Stimulated activated naive CD4-positive, alpha-beta T cell treated with Interleukin-2 at 50 U/mL for 16 hours (primary cell): ENCODE measurements around the gene KAT6B.

ENCODE experiments used
- DNase-seq: peaks from one replicate; lab custom pipeline; 2025; lab: John Stamatoyannopoulos, UW

Gene KAT6B

DNA sequence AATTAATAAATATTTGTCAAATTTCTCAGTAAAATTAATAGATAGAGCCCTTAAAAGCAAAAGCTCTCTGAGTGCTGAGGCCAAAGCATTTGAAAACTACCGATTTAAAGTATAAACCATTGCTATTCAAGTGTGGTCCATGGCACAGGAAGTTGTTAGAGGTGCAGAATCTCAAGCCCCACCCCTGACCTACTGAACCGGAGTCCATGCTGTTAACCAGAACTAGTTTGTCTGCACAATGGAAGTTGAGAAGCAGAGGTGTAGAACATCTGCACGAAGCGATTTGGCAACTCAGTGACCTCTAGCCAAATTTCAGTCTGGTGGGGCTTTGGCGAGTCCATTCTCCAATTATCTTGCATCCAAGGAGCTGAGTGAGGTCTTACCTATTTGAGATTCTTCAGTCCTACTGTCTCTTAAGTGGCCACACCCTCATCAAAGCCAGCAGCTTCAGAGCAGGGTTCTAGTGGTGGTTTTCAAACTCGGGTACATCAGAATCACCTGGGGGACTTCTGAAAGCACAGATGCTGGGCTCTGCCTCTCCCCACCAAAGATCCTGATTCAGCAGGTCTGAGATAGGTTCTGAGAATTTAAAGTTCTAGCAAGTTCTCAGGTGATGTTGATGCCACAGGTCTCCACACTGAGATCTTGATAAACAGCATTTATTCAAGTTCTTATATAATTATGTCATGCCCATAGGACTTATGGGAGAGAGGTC lies 188.3 kb downstream of the KAT6B start:
- DNase-seq, result no peak

- no peak for DNase-seq
Measured at GRCh38 chr10:75015442-75015841, 189.0 kb downstream of the KAT6B start.

GRCh38 chr10:75016325-75016724 lies 189.9 kb downstream of the KAT6B start:
- no peak for DNase-seq

DNA sequence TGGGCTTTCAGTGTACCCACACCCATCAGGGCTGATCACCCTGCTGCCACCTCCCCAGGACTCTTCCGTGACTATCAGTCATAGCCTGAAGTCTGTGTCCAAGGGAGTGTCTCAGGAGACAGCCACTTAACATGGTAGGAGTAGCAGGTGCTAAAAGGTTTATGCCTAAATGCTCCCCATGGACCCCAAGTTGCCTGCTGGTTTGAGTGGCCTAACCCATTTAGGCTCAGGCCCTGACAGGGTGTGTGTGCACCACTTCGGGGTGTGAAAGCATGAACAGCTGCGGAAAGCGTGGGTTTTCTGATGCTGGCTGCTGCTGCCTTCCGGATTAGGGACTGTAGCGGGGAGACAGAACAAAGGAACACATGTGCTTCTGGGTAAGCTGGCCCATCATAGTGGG lies 191.9 kb downstream of the KAT6B start:
- DNase-seq, result no peak

DNA sequence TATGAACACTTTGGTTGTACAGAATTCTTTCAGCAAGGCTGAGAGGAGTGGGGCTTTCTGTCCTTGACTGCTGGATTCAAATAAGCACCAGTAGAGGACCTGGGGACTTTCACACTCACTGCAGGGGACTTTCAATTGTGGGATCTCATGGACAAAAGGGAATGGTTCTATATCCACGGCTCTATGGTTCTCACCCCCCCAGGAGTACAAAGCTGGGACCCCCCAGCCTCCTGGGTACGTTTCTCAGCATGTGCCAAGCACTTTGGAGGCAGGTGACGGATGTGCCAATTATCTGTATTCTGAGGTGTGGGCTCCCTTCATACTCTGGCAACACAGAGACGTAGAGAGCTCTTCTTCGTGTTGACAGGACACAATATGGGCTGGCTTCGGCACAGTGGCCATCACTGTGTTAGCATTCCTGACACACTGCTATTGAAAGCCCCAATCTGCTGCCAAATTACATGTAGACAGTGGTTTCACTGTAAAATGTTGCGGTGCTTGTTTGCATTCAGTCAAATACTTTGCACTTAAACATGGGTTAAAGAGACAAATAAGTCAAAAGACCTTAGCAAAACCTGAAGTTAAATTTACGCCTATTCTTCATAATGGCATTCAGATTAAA lies 192.4 kb downstream of the KAT6B start:
- DNase-seq, result no peak

GRCh38 chr10:75019370-75019769 lies 193.0 kb downstream of the KAT6B start:
- no peak for DNase-seq

DNA sequence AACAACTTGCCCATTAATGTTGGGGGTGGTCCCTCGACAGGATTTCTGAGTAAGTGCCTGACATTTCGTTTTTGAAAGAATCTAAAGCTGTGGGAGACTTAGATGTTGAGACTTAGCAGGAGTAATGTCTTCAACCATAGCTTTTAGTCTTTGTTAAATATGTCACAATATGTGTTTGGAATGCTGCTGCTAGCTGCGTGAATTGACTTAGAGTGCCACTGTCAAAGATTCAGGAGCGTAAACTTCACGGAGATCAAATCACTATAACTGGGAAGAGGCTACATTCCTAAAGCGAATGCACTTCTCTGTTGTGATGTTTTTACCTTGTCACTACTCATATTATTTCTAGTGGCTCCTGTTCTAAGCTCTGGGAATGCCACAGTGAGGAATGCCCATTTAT lies 193.8 kb downstream of the KAT6B start:
- DNase-seq, result no peak

DNA sequence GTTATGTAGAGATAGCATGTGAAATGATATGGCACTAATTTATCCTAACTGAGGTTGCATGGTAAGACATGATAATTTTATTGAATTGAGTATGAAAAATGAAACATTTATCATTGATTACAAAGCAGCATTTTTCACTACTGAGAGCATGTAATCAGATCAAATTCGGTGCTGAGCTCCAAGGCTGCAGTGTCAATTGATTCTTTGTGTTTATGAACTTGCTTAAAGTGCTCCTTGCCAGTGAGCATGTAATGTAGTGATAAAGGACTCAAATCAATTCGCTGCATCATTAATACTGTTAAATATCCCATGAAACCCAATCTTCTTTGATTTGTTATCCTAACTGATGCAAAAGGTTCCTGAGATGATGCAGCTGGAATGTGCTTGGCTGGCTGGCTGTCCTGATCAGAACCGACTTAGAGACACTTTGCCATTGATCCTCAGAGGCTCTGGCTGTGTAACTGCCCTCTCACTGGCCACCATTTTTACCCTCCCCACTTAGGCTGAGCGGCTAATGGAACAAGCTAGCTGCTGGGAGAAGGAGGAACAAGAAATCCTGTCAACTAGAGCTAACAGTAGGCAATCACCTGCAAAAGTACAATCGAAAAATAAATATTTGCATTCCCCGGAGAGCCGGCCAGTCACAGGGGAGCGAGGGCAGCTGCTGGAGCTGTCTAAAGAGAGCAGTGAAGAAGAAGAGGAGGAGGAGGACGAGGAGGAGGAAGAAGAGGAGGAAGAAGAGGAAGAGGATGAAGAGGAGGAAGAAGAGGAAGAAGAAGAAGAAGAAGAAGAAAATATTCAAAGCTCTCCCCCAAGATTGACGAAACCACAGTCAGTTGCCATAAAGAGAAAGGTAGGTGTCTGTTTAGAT lies 195.2 kb downstream of the KAT6B start:
- DNase-seq, result no peak

GRCh38 chr10:75023074-75023473 lies 196.7 kb downstream of the KAT6B start:
- DNase-seq, result no peak

DNA sequence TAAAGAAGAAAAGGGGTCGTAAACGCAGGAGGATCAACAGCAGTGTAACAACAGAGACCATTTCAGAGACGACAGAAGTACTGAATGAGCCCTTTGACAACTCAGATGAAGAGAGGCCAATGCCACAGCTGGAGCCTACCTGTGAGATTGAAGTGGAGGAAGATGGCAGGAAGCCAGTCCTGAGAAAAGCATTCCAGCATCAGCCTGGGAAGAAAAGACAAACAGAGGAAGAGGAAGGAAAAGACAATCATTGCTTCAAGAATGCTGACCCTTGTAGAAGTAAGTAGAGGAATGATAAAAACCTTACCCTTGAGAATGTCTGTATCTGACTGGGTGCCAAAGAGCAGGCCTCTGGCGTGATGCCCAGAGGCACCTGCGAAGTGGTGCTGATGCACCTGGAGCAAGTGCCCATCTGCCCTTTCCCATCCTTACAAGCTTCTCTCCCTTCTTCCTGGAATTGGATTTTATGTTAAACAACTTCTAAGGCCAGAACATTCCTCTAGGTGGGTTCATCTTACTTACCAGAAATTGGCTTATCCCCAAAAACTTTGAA lies 198.6 kb downstream of the KAT6B start:
- DNase-seq, result no peak

- no peak for DNase-seq
Measured at GRCh38 chr10:75028049-75028448, 201.6 kb downstream of the KAT6B start.

DNA sequence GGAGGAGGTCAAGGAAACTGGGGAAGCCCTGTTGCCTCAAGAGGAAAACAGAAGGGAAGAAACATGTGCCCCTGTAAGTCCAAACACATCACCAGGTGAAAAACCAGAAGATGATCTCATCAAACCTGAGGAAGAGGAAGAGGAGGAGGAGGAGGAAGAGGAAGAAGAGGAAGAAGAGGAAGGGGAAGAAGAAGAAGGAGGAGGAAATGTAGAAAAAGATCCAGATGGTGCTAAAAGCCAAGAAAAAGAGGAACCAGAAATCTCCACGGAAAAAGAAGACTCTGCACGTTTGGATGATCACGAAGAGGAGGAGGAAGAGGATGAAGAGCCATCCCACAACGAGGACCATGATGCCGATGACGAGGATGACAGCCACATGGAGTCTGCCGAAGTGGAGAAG lies 202.3 kb downstream of the KAT6B start:
- no peak for DNase-seq

GRCh38 chr10:75029420-75029819 lies 203.0 kb downstream of the KAT6B start:
- no peak for DNase-seq

DNA sequence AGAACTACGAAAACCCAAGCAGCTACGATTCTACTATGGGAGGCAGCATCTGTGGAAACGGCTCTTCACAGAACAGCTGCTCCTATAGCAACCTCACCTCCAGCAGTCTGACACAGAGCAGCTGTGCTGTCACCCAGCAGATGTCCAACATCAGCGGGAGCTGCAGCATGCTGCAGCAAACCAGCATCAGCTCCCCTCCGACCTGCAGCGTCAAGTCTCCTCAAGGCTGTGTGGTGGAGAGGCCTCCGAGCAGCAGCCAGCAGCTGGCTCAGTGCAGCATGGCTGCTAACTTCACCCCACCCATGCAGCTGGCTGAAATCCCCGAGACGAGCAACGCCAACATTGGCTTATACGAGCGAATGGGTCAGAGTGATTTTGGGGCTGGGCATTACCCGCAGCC lies 203.5 kb downstream of the KAT6B start:
- DNase-seq, result no peak

- no peak for DNase-seq
Measured at GRCh38 chr10:75030371-75030770, 204.0 kb downstream of the KAT6B start.

DNA sequence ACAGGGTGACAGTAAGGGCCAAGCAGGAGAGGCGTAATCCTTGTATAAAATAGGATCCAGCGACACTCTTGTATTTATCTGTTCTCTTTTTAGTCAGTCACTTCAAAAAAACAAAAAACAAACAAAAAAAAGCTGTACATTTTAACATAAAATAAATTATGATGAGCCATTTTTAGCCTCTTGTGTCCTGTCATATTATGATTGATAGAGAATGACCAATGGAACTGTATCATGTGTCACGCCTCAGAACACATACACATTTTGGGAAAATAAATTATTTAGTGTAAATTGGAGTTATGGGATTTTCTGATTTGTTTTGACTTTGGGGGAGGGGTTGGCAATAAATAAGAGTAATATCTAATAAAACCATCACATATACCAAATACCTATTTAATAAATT lies 205.7 kb downstream of the KAT6B start:
- DNase-seq, result no peak

- DNase-seq, result no peak
Measured at GRCh38 chr10:75032813-75033212, 206.4 kb downstream of the KAT6B start.

GRCh38 chr10:75033399-75034130 lies 207.2 kb downstream of the KAT6B start:
- no peak for DNase-seq

DNA sequence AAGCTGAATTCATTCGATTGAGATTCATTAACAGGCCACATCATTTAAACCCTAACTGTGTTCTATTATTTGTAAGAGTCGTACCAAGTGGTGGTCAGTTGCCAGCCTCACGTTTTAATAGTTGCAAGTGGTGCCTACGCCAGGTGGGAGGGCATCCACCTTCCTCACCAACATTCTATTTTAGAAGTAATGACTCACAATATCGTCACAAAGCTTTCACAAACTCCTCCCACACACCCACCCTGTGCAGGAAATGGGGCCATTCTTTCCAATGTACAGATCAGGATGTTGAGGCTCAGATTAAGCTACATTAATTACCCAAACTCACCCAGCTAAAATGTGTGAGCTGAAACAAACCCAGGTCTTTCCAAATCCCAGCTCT lies 207.7 kb downstream of the KAT6B start:
- DNase-seq, result peak; percentile 67

DNA sequence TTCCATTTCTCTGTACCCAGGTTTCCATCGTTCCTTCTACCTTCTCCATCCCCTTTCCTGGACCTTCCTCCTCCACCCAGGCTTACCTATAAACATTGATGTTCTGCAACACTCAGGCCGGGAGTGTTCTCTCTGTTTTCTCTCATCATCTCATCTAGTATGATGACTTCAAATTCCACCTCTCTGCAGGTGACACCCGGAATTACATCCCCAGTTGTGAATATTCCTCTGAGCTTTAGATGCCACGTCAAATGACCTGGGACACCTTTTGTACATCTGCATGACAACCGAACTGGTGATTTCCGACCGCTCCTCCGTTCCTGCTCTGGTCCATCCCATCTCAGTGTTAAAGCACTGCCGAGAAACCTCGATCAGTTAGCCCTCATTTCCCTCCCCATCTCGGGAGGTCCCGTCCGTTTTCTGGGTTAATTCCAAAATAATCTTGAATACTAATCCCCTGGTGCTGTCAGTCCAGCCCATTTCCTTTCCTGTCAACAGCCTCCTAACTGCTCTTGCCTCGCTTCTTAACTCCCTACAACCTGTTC lies 208.4 kb downstream of the KAT6B start:
- DNase-seq, result no peak

DNA sequence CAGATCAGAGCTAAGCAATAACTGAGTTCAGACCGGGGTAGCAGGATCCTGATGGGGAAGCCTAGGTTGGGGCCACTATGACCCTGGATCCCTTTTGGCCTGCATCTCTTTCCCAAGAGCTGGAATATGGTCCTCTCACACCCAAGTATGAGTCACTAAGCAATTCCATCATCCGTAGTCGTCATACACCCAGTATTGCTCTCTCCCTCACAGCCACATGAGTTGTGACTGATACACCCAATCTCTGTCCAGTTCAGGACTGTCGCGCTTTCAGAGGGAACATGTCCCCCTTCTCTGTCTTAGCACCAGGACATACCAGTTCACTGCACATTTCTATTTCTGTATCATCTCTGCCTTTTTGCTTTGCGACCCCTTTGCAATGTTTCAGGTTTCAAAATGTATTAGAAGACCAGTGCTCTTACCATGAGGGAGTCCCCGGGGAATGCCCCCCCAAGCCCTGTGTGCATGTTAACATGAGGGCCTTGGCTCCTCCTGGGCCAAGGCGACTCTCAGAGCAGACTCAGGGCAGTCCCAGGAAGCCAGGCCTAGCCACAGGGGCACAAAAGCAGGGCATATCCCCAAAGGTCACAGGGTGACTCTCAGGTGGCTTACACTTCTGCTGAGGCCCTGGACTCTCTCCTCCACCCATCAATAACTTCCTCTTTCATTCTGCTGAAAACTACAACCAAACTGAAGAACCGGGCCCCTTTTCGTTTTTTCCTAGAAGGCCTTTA lies 209.7 kb downstream of the KAT6B start:
- DNase-seq, result no peak
